HEK293T (cell line): ENCODE measurements around the gene HK1.

Experiments used
- CTCF ChIA-PET: fragments of 350-600 bp; formaldehyde crosslinking; extraction: SDS; loops from one replicate; lab custom pipeline; 2021; ENCODE audit warnings: antibody characterized with exemption, inconsistent platforms; lab: Yijun Ruan, JAX
- POLR2A ChIA-PET: fragments of 350-600 bp; formaldehyde crosslinking; extraction: SDS; loops from one replicate; lab custom pipeline; 2020; ENCODE audit warnings: antibody characterized with exemption, inconsistent platforms; lab: Yijun Ruan, JAX
- DNase-seq: peaks from one replicate; pipeline ENCODE4 v3.0.0; 2012; ENCODE audit warnings: mixed read lengths; ENCODE audit errors: extremely low spot score
- ARNT ChIP-seq: fragments of 450-650 bp; IDR thresholded peaks from 2 replicates; pipeline ENCODE4 v1.6.1; 2017; ENCODE audit warnings: mild to moderate bottlenecking
- BHLHE40 ChIP-seq: fragments of 450-650 bp; IDR thresholded peaks from 2 replicates; pipeline ENCODE4 v1.6.1; 2016; ENCODE audit warnings: mild to moderate bottlenecking, moderate library complexity, borderline replicate concordance
- CTBP1 ChIP-seq: fragments of 450-650 bp; IDR thresholded peaks from 2 replicates; pipeline ENCODE4 v1.6.1; 2016; ENCODE audit warnings: borderline replicate concordance
- ELF4 ChIP-seq: fragments of 450-650 bp; IDR thresholded peaks from 2 replicates; pipeline ENCODE4 v1.6.1; 2017; ENCODE audit warnings: antibody characterized with exemption
- FOXA1 ChIP-seq: fragments of 450-650 bp; IDR thresholded peaks from 2 replicates; pipeline ENCODE4 v1.6.1; 2016; ENCODE audit warnings: mild to moderate bottlenecking
- FOXK2 ChIP-seq: fragments of 450-650 bp; IDR thresholded peaks from 2 replicates; pipeline ENCODE4 v1.6.1; 2016; ENCODE audit warnings: mild to moderate bottlenecking
- FOXM1 ChIP-seq: fragments of 450-650 bp; IDR thresholded peaks from 2 replicates; pipeline ENCODE4 v1.6.1; 2017; ENCODE audit warnings: mild to moderate bottlenecking, borderline replicate concordance
- HDGF ChIP-seq: fragments of 450-650 bp; IDR thresholded peaks from 2 replicates; pipeline ENCODE4 v1.6.1; 2017; ENCODE audit warnings: antibody characterized with exemption, borderline replicate concordance
- L3MBTL2 ChIP-seq: fragments of 450-650 bp; conservative IDR thresholded peaks from 2 replicates; pipeline ENCODE4 v1.6.1; 2016; ENCODE audit warnings: mild to moderate bottlenecking
- LEF1 ChIP-seq: fragments of 450-650 bp; IDR thresholded peaks from 2 replicates; pipeline ENCODE4 v1.6.1; 2017; ENCODE audit warnings: mild to moderate bottlenecking, borderline replicate concordance
- NFRKB ChIP-seq: fragments of 450-650 bp; IDR thresholded peaks from 2 replicates; pipeline ENCODE4 v1.6.1; 2016; ENCODE audit warnings: mild to moderate bottlenecking, moderate library complexity
- PKNOX1 ChIP-seq: fragments of 450-650 bp; IDR thresholded peaks from 2 replicates; pipeline ENCODE4 v1.6.1; 2016
- SP1 ChIP-seq: fragments of 450-650 bp; IDR thresholded peaks from 2 replicates; pipeline ENCODE4 v1.6.1; 2017
- SUZ12 ChIP-seq: fragments of 450-650 bp; IDR thresholded peaks from 2 replicates; pipeline ENCODE4 v1.6.1; 2016; ENCODE audit warnings: mild to moderate bottlenecking
- TARDBP ChIP-seq: fragments of 450-650 bp; IDR thresholded peaks from 2 replicates; pipeline ENCODE4 v1.6.1; 2016
- ZNF384 ChIP-seq: fragments of 450-650 bp; IDR thresholded peaks from 2 replicates; pipeline ENCODE4 v1.6.1; 2016

Gene HK1

GRCh38 chr10:69437321-69438259 lies 159.3 kb downstream of the HK1 start:
- ChIA-PET CTCF (interaction anchor here (0.6 to 2.6 kb wide), 3 partner anchors 12 to 390 kb away, joined by 3 to 9 read pairs (median 4); partner anchors contain the start of gene TACR2), POLR2A (interaction anchor here (1.2 kb wide), 1 partner anchor 9 kb away, joined by 5 read pairs; no protein-coding TSS in a partner anchor)
- DNase-seq = no peak
- TF ChIP-seq LEF1 (no peak), SP1 (no peak), ELF4 (no peak), TARDBP (no peak), L3MBTL2 (no peak), CTBP1 (no peak), SUZ12 (no peak), BHLHE40 (no peak)

- TF ChIP-seq LEF1 (no peak), HDGF (no peak), SP1 (no peak), FOXA1 (no peak), BHLHE40 (no peak), L3MBTL2 (no peak)
- ChIA-PET POLR2A (interaction anchor here (0.9 to 1.2 kb wide), 2 partner anchors 8 to 12 kb away, joined by 3 to 5 read pairs; partner anchors contain the start of gene TSPAN15), CTCF (interaction anchor here (0.6 to 2.6 kb wide), 3 partner anchors 11 to 389 kb away, joined by 3 to 9 read pairs (median 4); partner anchors contain the start of gene TACR2)
- DNase-seq = no peak
These were observed 160.4 kb downstream of the HK1 start for GRCh38 chr10:69438536-69439349.

DNA sequence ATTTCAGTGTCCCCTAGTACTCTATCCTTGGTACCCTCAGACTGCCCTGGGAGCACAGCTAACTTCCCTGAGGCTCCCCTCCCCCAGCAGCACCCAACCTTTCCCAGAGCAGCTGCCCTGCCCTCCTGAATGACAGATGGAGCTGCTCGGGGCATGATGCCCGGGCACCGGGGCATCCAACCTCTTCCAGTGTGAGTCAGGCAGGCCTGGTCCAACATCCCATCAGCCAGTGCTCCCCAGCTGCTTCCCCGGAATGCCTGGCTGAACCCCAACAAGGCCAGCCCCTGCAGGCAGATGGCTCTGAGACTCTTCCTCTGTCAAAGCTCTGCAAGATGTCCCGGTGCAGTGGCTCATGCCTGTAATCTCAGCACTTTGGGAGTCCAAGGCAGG lies 161.0 kb downstream of the HK1 start:
- TF ChIP-seq PKNOX1 (no peak), FOXM1 (no peak), ARNT (no peak), TARDBP (no peak), FOXK2 (no peak), CTBP1 (no peak), ZNF384 (no peak), SP1 (no peak), BHLHE40 (no peak), SUZ12 (no peak), NFRKB (no peak), LEF1 (no peak), ELF4 (no peak), HDGF (no peak), FOXA1 (no peak), L3MBTL2 (no peak)
- DNase-seq = no peak
- CTCF ChIA-PET = interaction anchor here (1.6 to 2.6 kb wide), 2 partner anchors 11 to 22 kb away, joined by 4 to 9 read pairs; partner anchors contain the start of gene TACR2
- POLR2A ChIA-PET = interaction anchor here (0.9 to 1.2 kb wide), 2 partner anchors 8 to 12 kb away, joined by 3 to 5 read pairs; partner anchors contain the start of gene TSPAN15

- ChIA-PET CTCF (interaction anchor here (1.6 to 2.6 kb wide), 2 partner anchors 10 to 23 kb away, joined by 4 to 9 read pairs; partner anchors contain the start of gene TACR2), POLR2A (interaction anchor here (1.0 kb wide), 1 partner anchor 11 kb away, joined by 4 read pairs; the partner anchor contains the start of gene TSPAN15)
- no peak for TF ChIP-seq LEF1
- TF ChIP-seq FOXA1 = no peak
- no peak for TF ChIP-seq SUZ12
- TF ChIP-seq PKNOX1 = no peak
- no peak for TF ChIP-seq SP1
- TF ChIP-seq TARDBP = no peak
- TF ChIP-seq ZNF384 = no peak
- no peak for TF ChIP-seq FOXK2
- DNase-seq = no peak
These were observed 161.7 kb downstream of the HK1 start for GRCh38 chr10:69439813-69440506.

DNA sequence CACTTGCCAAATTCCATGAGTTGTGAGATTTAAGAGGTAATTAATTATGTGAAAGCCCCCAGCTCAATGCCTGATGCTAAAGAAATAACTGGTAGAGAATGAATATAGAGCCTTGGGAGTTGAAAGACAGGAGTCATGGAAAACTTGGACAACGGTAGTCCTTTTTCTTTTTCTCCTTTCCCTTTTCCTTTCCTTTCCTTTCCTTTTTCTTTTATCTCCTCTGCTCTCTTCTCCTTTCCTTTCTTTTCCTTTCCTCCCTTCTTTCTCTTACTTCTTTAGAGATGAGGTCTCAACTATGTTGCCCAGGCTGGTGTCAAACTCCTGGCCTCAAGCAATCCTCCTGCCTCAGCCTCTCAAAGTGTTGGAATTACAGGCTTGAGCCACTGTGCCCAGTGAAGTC lies 165.1 kb downstream of the HK1 start:
- no peak for DNase-seq
- POLR2A ChIA-PET = interaction anchor here (1.2 kb wide), 1 partner anchor 8 kb away, joined by 3 read pairs; the partner anchor contains the start of gene TSPAN15
- TF ChIP-seq NFRKB (no peak), FOXK2 (no peak), ARNT (no peak), SP1 (no peak), CTBP1 (no peak), ELF4 (no peak), L3MBTL2 (no peak), SUZ12 (no peak)
- CTCF ChIA-PET = no interaction called here

DNA sequence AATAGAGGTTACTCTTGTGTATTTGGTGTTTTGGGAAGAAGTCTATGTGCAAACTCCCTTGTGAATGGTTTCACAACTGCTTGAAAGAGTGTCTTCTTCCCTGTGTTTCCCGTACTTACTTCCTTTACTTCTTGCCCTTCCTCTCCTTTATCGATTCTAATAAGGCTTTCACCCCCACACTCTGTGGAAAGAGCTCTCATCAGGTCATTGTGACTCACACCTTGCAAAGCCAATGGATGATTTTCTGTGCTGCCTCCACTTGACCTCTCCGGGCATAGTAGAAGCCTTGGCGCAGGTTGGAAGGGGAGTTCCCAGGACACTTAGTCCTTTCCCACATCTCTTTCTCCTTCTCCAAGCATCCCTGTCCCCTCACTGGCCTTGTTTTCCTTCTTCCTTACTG lies 166.7 kb downstream of the HK1 start:
- POLR2A ChIA-PET = no interaction called here

More for the DNA sequence above, 166.7 kb downstream of the HK1 start:
- CTCF ChIA-PET = interaction anchor here (0.8 kb wide), 1 partner anchor 38 kb away, joined by 3 read pairs; no protein-coding TSS in a partner anchor
- no peak for TF ChIP-seq ELF4
- TF ChIP-seq SP1 = no peak
- DNase-seq = no peak
